Measurements from ENCODE around the gene SLC2A9. TPM values are rescaled to one million over a fixed set of nuclear protein-coding genes. Genes with fewer than 3 reads are reported as not detected.

SLC2A9 gene
- total RNA-seq, 2 experiments from 2014 or later: not detected

DNA sequence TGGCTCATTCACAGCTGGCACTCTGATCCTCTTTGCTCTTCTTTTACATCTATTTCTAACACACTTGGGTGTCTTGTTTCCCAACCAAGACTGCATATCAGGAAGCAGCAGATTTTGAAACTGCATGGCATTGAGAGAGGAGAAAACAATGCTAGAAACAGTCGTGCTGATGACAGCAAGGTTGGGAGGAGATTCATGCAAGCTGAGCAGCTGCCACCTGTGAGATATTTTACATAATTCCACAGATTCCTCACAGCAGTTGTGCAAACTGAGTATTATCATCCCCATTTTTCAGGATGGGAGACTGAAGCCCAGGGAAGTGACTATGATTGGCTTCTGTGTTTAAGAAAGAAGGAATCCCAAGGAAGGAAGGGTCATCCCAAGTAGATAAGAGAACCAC is 105.0 kb downstream of the SLC2A9 start:
- DNase-seq (ENCODE audit: low spot score): no peak
- Histone ChIP-seq H3K4me3 (ENCODE audit: low read depth, low read length, poor library complexity, severe bottlenecking) (no peak overlapping the region), H3K79me2 (ENCODE audit: insufficient read depth, low read depth, low read length) (no peaks in the 10 kb centered on the region), H3K4me2 (ENCODE audit: low read length) (no peak overlapping the region), H3K27ac (ENCODE audit: low read depth, low read length, poor library complexity, severe bottlenecking) (no peak overlapping the region), H3K4me1 (ENCODE audit: insufficient read depth, low read length, poor library complexity, severe bottlenecking) (no peaks in the 10 kb centered on the region), H4K20me1 (ENCODE audit: insufficient read depth, low read length) (no peaks in the 10 kb centered on the region), H3K9me2 (ENCODE audit: insufficient read depth, low read length) (no peaks in the 10 kb centered on the region), H2AFZ (ENCODE audit: low read length) (no peak overlapping the region), H3K36me3 (ENCODE audit: insufficient read depth, low read length) (no peaks in the 10 kb centered on the region), H3K9me3 (ENCODE audit: low read length) (no peaks in the 10 kb centered on the region)
- BruUV-seq (replicated peaks): no TSS peak
- ChIA-PET POLR2A (no interaction called here), CTCF (ENCODE audit: unreplicated experiment) (no interaction called here)
- intact Hi-C loops (cut with micrococcal nuclease; ENCODE audit: unreplicated experiment): no loop called here
- TF ChIP-seq, protein P1, sequence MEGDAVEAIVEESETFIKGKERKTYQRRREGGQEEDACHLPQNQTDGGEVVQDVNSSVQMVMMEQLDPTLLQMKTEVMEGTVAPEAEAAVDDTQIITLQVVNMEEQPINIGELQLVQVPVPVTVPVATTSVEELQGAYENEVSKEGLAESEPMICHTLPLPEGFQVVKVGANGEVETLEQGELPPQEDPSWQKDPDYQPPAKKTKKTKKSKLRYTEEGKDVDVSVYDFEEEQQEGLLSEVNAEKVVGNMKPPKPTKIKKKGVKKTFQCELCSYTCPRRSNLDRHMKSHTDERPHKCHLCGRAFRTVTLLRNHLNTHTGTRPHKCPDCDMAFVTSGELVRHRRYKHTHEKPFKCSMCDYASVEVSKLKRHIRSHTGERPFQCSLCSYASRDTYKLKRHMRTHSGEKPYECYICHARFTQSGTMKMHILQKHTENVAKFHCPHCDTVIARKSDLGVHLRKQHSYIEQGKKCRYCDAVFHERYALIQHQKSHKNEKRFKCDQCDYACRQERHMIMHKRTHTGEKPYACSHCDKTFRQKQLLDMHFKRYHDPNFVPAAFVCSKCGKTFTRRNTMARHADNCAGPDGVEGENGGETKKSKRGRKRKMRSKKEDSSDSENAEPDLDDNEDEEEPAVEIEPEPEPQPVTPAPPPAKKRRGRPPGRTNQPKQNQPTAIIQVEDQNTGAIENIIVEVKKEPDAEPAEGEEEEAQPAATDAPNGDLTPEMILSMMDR (conservative IDR thresholded peaks at IDR 0.05; ENCODE audit: low read length): no peak
- no peak for TF ChIP-seq EZH2phosphoT487 (IDR thresholded peaks at IDR 0.05; ENCODE audit: borderline replicate concordance, low read depth, low read length)

GRCh38 chr4:9913846-9914245 is 107.5 kb downstream of the SLC2A9 start:
- no peak overlapping the region for H2AFZ ChIP-seq (ENCODE audit: low read length)
- no peaks in the 10 kb centered on the region for H3K9me3 ChIP-seq (ENCODE audit: low read length)
- TF ChIP-seq, protein P1 (conservative IDR thresholded peaks at IDR 0.05; ENCODE audit: low read length): no peak
- TF ChIP-seq EZH2phosphoT487 (IDR thresholded peaks at IDR 0.05; ENCODE audit: borderline replicate concordance, low read depth, low read length): no peak
- H4K20me1 ChIP-seq (ENCODE audit: insufficient read depth, low read length): no peaks in the 10 kb centered on the region
- CTCF ChIA-PET (ENCODE audit: unreplicated experiment): no interaction called here
- intact Hi-C loops (cut with micrococcal nuclease; ENCODE audit: unreplicated experiment): no loop called here
- no peaks in the 10 kb centered on the region for H3K36me3 ChIP-seq (ENCODE audit: insufficient read depth, low read length)
- no TSS peak for BruUV-seq (replicated peaks)
- H3K4me2 ChIP-seq (ENCODE audit: low read length): no peak overlapping the region
- H3K4me3 ChIP-seq (ENCODE audit: low read depth, low read length, poor library complexity, severe bottlenecking): no peak overlapping the region
- H3K27ac ChIP-seq (ENCODE audit: low read depth, low read length, poor library complexity, severe bottlenecking): no peak overlapping the region
- DNase-seq (ENCODE audit: low spot score): no peak
- no peaks in the 10 kb centered on the region for H3K4me1 ChIP-seq (ENCODE audit: insufficient read depth, low read length, poor library complexity, severe bottlenecking)
- H3K79me2 ChIP-seq (ENCODE audit: insufficient read depth, low read depth, low read length): no peaks in the 10 kb centered on the region
- POLR2A ChIA-PET: no interaction called here
- H3K9me2 ChIP-seq (ENCODE audit: insufficient read depth, low read length): no peaks in the 10 kb centered on the region

- no TSS peak for BruUV-seq (replicated peaks)
- POLR2A ChIA-PET: interaction anchor here (1.3 kb wide), 1 partner anchor 9 kb away, joined by 4 read pairs; no protein-coding TSS in a partner anchor
Observed at GRCh38 chr4:9906996-9907395, 114.3 kb downstream of the SLC2A9 start.

More at GRCh38 chr4:9906996-9907395, 114.3 kb downstream of the SLC2A9 start:
- H3K9me2 ChIP-seq (ENCODE audit: insufficient read depth, low read length): no peaks in the 10 kb centered on the region
- no peak overlapping the region for H2AFZ ChIP-seq (ENCODE audit: low read length)
- no peaks in the 10 kb centered on the region for H4K20me1 ChIP-seq (ENCODE audit: insufficient read depth, low read length)
- H3K27ac ChIP-seq (ENCODE audit: low read depth, low read length, poor library complexity, severe bottlenecking): no peak overlapping the region
- CTCF ChIA-PET (ENCODE audit: unreplicated experiment): no interaction called here
- no peaks in the 10 kb centered on the region for H3K36me3 ChIP-seq (ENCODE audit: insufficient read depth, low read length)
- intact Hi-C loops (cut with micrococcal nuclease; ENCODE audit: unreplicated experiment): loop anchor here (10.0 kb wide), 1 partner anchor 108 kb away; no protein-coding TSS in a partner anchor
- H3K4me1 ChIP-seq (ENCODE audit: insufficient read depth, low read length, poor library complexity, severe bottlenecking): no peaks in the 10 kb centered on the region
- DNase-seq (ENCODE audit: low spot score): no peak
- no peaks in the 10 kb centered on the region for H3K79me2 ChIP-seq (ENCODE audit: insufficient read depth, low read depth, low read length)
- no peaks in the 10 kb centered on the region for H3K9me3 ChIP-seq (ENCODE audit: low read length)
- no peak for TF ChIP-seq EZH2phosphoT487 (IDR thresholded peaks at IDR 0.05; ENCODE audit: borderline replicate concordance, low read depth, low read length)
- TF ChIP-seq, protein P1 (conservative IDR thresholded peaks at IDR 0.05; ENCODE audit: low read length): no peak
- H3K4me3 ChIP-seq (ENCODE audit: low read depth, low read length, poor library complexity, severe bottlenecking): no peak overlapping the region
- no peak overlapping the region for H3K4me2 ChIP-seq (ENCODE audit: low read length)

Measured in OCI-LY7 (cell line).